Kidney (tissue), 14 donors: Measurements from ENCODE around the gene SLC25A15. TPM values are rescaled to one million over a fixed set of nuclear protein-coding genes. Genes with fewer than 3 reads are reported as not detected.

Source experiments
- DNase-seq, 5 donors: peaks; one replicate each; pipeline ENCODE4 v3.0.0-alpha.2; 2013 to 2020
- FAIRE-seq: peaks from 2 replicates; lab custom pipeline; 2012; peaks lifted over from hg19 to GRCh38; lab: Jason Lieb, UNC
- H3K27ac ChIP-seq, 2 donors: one replicate each; pipeline ENCODE4 v1.7.0; 2013; ENCODE audit warnings: low read depth in 2 of 2, low read length in 2 of 2, inconsistent platforms in 1 of 2
- H3K27me3 ChIP-seq: one replicate; pipeline ENCODE4 v1.7.1; 2013; ENCODE audit warnings: low read length, inconsistent platforms; ENCODE audit not compliant: control insufficient read depth, insufficient read depth
- H3K36me3 ChIP-seq, 3 donors: one replicate each; pipeline versions ENCODE4 v1.7.0 to v1.7.1; 2013; ENCODE audit warnings: low read length in 3 of 3, control low read depth in 1 of 3, inconsistent platforms in 1 of 3; ENCODE audit not compliant: insufficient read depth in 3 of 3, control insufficient read depth in 2 of 3
- H3K4me1 ChIP-seq, 3 donors: one replicate each; pipeline versions ENCODE4 v1.7.0 to v1.7.1; 2013; ENCODE audit warnings: low read length in 3 of 3, inconsistent platforms in 1 of 3, low read depth in 1 of 3; ENCODE audit not compliant: control insufficient read depth in 2 of 3, insufficient read depth in 2 of 3
- H3K4me3 ChIP-seq, 3 donors: one replicate each; pipeline versions ENCODE4 v1.7.0 to v1.8.1; 2013; ENCODE audit warnings: low read length in 3 of 3, control low read depth in 1 of 3, inconsistent platforms in 1 of 3
- H3K9ac ChIP-seq, 3 donors: one replicate each; pipeline versions ENCODE4 v1.7.0 to v1.7.1; 2013; ENCODE audit warnings: low read length in 3 of 3, control low read depth in 1 of 3, inconsistent platforms in 1 of 3
- H3K9me3 ChIP-seq, 3 donors: one replicate each; pipeline versions ENCODE4 v1.7.0 to v1.7.1; 2013; ENCODE audit warnings: low read length in 3 of 3, control low read depth in 1 of 3, inconsistent platforms in 1 of 3; ENCODE audit not compliant: control insufficient read depth in 2 of 3, insufficient read depth in 1 of 3
- CTCF ChIP-seq: IDR thresholded peaks from 3 replicates; pipeline ENCODE4 v1.5.1; 2012; ENCODE audit warnings: mild to moderate bottlenecking, moderate library complexity, borderline replicate concordance; ENCODE audit not compliant: insufficient read depth; ENCODE audit errors: extremely low read depth
- intact Hi-C: fragments of 100-400 bp; cut with DNase I; formaldehyde crosslinking; loops from one replicate; pipeline ENCODE4 v1.11.1; 2022
- polyA plus RNA-seq: library from polyadenylated mRNA; stranded (reverse); fragments of 350-450 nt; fragmentation: Illumina TruSeq; extraction: RNeasy Lipid Tissue Mini Kit (QIAGEN cat#74804); gene quantifications from one replicate; pipeline ENCODE4 v1.2.3, GENCODE V29; 2014; ENCODE audit warnings: low read depth, low replicate concordance; ENCODE audit not compliant: insufficient read depth
- total RNA-seq: library from RNA; stranded (reverse); fragmentation: NEBNext Ultra II Directional; extraction: Animal tissue kit (Norgen Biotek cat#: 25700); gene quantifications from one replicate; pipeline ENCODE4 v1.2.1, GENCODE V29; 2021
- donor health status: control.
- donor health status: control.
- donor health status: control.
- donor health status: control.
- donor health status: control.
- donor health status: DM: yes; HTN: yes; CAD: no.
- donor health status: Normal renal cell carcinoma (clear cell type).

The SLC25A15 gene
- total and polyA plus RNA-seq, 2 donors from 2014 or later: 5.4 to 7.7 TPM

- Histone ChIP-seq H3K4me1 (peaks cover 0 to 7% (median 2%) of the 10 kb centered on the region in 3 donors), H3K9me3 (no peaks in the 10 kb centered on the region), H3K27me3 (no peaks in the 10 kb centered on the region), H3K9ac (no peak overlapping the region), H3K36me3 (peaks cover 0 to 21% (median 8%) of the 10 kb centered on the region in 3 donors), H3K4me3 (no peak overlapping the region), H3K27ac (no peak overlapping the region)
- FAIRE-seq: no peak
- TF ChIP-seq CTCF: no peak
- intact Hi-C loops: no loop called here
- no peak for DNase-seq
Observed at GRCh38 chr13:40764587-40765403, 24.6 kb upstream of the SLC25A15 start.

GRCh38 chr13:40765602-40766001, 23.8 kb upstream of the SLC25A15 start:
- Histone ChIP-seq H3K27me3 (no peaks in the 10 kb centered on the region), H3K27ac (no peak overlapping the region), H3K36me3 (peaks cover 0 to 21% (median 8%) of the 10 kb centered on the region in 3 donors), H3K9ac (no peak overlapping the region), H3K4me1 (peaks cover 0 to 14% (median 4%) of the 10 kb centered on the region in 3 donors), H3K9me3 (no peaks in the 10 kb centered on the region), H3K4me3 (no peak overlapping the region)
- intact Hi-C loops: no loop called here
- no peak for TF ChIP-seq CTCF
- no peak for FAIRE-seq
- DNase-seq: no peak

- no peak for DNase-seq
- H3K27me3 ChIP-seq: no peaks in the 10 kb centered on the region
- H3K4me1 ChIP-seq: peaks cover 0 to 17% (median 4%) of the 10 kb centered on the region in 3 donors
- H3K27ac ChIP-seq: no peak overlapping the region
- H3K36me3 ChIP-seq: peaks cover 0 to 8% (median 0%) of the 10 kb centered on the region in 3 donors
- no peak for FAIRE-seq
- TF ChIP-seq CTCF: no peak
- intact Hi-C loops: no loop called here
- H3K9ac ChIP-seq: peak overlapping the region in 2 of 3 donors; percentile 98 to 99
- H3K4me3 ChIP-seq: peak overlapping the region; percentile 75 to 99 (median 98)
- H3K9me3 ChIP-seq: no peaks in the 10 kb centered on the region
Observed at GRCh38 chr13:40769970-40770369, 19.4 kb upstream of the SLC25A15 start.
